ENCODE data around the gene MCM9.

The MCM9 gene

DNA sequence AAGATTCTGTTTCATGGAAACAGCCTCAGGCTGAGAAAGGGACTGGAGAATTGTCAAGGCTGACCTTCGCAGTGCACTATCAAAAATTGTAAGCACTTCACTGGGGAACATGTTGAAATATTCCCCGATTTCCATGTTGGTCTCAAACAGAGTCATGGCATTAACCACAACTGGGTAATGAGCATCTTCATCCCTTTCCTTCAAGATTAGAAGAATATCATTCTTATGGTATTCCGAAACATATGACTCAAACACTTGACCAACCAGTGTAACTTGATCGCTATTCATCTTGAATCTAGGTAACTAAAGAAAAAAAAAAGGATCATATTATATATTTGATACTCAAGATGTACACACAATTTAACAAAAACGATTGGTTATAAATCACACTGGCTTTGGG, 3.5 kb downstream of the MCM9 start:
- no peak for DNase-seq

DNA sequence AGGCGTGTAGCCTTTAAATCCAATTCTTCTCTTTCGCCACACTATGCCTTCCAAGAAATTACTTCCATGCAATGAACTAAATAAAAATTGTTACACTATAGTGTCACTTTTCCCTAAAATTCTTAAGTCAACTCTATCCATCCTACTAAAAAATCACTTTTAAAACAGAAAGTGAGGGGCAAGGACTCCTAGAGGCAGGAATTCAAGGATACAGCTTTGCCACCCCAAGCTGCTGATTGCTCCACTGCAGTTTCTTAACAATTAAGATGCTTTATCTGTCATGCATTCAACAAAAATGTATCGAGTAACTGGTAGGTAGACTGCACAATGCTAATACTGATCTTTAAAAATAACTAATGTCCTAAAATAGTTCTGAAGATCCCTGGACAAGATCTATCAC, 4.3 kb downstream of the MCM9 start:
- DNase-seq: no peak

DNA sequence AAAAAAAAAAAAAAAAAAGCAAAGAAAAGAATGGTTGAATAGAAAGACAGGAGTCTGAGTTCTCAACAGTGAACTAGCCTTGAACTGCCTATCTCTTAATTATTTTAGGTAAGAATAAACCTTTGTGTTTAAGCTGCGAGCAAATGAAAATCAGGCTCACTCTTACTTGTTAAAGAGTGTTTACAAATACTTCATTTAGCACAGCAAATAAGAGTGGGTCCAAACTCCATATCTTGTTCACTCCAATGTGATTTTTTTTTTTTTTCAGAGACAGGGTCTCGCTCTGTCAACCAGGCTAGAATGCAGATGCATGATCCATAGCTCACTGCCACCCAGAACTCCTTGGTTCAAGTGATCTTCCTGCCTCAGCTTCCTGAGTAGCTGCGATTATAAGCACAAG, 11.9 kb downstream of the MCM9 start:
- DNase-seq: no peak

DNA sequence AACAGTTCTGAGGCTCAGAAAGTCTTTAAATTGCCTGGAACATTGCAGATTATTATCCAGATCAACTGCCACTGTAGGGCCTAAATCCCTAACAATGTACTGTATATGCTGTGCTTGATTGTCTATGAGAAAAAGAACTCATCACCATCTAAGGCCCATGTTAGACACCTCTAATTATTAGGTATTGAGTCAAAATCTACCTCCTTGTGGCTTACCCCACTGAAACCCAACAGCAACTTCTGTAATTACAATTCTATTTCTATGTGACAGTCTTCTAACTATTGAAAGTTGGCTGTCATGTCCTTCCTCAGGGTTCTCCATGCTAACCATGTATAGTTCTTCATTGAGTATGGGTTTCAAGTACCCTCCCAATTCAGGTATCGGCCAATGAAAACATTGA, 13.9 kb downstream of the MCM9 start:
- no peak for DNase-seq

DNA sequence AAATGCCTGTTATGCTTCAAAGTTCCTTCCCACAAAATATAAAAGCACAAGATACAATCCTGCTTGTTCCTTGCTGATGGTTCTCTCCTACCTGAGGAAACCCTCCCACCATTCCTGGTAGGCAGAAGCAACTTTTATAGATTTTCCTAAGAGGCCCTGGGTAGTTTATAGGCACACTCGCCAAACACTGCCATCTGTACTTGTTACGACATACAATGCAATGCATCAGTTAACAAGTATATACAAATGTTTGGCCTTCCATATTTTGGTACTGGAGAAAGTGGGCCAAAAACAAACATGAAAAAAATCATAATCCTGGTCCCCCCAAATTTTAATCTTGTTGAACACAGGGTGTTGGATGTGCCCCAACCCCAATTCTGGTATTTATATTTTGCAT, 16.6 kb downstream of the MCM9 start:
- DNase-seq: no peak

DNA sequence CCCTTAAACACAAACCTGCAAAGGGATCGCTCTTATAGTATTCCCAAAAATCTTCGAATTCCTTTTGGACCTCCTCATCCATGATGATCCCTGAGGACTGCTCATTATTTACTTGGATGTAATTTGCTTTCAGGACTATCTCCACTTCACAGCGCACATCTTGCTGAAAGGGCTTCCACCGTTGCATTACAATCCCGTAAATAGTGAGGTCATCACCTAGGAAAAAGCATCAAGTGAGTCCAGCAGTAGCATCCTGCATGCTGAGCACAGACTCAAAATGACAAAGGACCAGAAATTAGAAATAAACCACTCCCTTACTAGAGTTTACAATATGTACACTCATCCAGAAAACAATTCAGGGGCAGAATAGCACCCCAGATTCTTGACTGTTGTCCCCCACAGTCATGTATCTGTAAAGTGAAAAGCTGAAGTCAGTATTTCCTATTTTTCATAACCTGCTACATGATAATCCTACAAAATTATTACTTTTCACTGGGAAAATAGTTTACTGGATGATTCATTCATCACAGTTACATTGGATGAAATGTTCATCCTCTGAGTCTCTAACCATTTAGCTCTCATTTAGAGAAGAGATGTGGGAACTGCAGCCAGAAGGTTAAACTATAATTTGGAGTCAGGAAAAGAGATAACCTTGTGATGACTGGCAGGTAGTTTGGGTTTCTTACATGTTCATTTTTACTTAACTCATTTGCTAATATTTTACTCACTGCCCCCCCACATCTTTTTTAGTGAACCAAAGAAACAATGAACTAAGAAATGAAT, 17.2 kb downstream of the MCM9 start:
- no peak for DNase-seq

DNA sequence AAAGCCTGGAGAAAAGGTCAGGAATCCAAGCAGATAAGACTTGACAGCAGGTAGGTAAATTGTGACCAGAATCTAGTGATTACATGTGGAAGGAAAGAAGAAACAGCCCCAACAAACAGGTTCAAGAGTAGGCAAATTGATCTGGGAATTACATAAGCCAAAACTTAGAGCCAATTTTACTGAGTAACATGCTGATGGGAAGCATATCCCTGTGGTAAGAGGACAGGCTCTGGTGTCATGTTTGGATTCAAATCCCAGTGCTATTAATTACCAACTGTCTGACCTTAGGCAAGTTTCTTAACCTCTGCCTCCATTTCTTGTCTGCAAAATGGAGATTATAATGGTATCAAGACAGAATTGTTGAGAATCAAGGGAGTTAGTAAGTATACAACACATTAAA, 20.4 kb downstream of the MCM9 start:
- no peak for DNase-seq

DNA sequence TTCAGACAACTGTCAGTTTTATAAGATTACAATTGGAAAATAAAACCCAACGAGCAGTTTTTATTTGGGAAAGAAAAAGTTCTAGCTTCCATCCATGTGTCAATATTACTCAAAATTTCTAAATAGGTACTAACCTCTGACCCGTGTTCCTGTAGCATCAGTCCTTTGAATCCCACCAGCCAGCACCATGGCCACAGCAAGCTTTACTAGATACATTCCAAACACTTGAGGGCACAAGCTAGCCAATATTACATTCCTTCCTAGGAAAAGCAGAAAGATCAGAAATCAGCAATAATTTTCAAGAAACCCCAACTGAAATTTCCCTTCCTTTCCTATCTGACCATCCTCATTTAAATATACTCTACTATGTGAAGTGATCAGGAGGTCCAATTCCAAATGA, 21.8 kb downstream of the MCM9 start:
- DNase-seq: no peak

DNA sequence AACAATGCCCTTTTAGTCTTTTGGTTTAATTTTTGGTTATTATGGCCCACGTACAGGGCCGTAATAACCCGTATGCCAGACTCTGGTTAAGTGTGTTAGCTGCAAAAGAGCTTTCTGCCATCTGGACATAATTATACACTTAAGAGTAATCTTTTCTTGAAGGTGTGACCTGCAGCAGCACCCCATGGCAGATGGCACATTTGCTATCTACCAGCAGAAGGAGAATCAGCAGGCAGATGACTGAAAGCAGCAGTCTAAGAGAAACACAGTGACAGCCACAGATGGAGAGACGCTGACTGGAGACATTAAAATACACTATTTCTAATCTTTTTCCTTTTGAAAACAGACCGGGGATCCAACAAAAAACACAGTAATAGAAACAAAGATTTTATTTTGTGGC, 22.3 kb downstream of the MCM9 start:
- peak; percentile 71 for DNase-seq

DNA sequence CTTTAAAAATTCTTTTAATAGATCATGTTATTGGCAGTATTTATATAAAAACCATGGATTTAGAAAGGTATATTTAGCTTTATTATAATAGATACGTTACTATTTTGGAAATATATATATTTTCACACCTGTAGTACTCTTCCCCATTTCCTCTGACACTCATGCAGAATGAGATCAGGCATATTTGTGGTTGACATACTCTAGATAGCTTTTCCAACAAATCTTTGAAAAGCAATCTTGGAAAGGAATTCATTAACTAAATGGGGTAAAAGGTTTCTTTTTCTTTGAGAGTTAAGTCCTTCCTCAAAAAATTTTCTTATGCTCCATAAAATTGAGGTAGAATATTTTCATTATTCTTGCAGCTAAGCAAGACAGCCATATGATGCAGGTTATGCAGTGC, 26.5 kb downstream of the MCM9 start:
- DNase-seq: no peak

DNA sequence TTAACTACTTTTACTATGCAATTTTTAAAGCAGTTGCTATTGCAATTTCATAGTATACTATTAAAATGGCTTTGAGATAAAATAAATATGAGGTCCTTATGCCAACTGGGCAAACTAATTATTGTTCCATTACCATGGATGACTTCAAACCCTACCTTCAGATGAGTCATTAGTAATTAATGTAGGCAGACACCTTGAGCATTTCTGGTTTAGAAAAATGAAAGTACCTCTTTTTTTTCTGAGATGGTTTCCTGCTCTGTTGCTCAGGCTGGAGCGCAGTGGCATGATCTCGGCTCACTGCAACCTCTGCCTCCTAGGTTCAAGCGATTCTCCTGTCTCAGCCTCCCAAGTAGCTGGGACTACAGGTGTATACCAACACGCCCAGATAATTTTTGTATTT, 29.1 kb downstream of the MCM9 start:
- no peak for DNase-seq

DNA sequence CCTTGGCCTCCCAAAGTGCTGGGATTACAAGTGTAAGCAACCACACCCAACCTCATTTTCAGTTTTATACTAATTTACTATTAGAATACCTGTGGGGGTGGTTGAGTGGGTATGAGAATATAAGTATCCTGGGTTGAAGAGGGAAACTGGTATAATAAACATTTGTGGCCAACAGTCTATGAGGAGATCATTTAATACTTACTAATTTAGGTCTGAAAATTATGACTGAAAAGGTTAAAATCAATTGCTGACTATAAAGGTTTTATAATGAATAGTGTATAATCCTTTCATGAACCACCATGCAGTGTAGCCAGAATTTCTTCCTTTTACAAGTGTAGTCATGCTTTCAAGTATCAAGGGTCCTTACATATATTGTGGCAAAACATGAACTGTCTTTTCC, 29.9 kb downstream of the MCM9 start:
- DNase-seq: no peak

DNA sequence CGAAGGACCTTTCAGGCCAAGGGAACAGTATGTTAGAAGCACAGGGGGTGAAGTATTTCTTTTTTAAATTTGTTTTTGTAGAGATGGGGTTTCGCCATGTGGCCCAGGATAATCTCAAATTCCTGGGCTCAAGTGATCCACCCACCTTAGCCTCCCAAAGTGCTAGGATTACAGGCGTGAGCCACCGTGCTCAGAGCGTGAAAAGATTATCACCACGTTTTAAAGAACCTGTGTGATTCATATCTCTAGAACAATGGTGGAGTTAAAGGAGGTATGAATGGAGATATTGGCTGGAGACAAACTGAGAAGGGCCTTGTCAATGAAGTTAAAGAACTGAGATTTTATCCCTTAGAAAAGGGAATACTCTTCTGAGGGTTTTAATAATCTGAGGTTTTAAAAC, 31.3 kb downstream of the MCM9 start:
- no peak for DNase-seq

DNA sequence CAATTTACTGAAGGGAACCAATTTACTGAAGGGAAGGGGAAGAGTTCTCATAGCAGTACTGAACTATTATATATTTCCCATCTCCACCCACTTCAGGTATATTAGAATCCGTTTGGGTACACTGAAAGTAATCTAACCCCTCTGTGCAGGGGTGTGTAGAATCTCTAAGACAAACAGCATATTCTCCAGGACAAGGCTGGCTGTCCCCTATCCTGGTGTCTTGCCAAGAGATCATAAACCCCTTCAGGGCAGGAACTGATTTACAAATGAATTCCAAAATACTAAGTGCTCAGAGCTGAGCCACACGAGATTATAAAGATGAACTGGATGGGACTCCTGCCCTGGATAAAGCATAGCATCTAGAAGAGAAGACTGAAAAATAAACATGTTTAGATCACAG, 31.8 kb downstream of the MCM9 start:
- DNase-seq: no peak

DNA sequence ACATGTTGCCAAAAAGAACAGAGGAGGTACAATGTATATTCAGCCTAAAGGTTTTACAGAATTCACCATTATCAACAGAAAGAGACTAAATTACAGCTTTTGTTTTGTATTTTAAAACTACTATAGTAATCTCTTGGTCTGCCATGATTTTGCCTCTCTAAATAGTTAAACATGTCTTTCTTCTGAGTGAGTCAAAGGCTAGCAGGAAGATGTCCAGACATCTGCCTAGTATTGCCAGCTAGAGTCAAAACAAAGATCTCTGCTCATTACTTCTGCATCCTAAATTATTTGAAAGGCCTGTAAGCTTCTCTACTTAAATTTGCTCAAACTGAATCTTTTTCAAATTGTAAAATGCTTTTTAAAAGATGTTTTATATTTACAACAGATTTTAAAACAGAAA, 32.2 kb downstream of the MCM9 start:
- DNase-seq: no peak

DNA sequence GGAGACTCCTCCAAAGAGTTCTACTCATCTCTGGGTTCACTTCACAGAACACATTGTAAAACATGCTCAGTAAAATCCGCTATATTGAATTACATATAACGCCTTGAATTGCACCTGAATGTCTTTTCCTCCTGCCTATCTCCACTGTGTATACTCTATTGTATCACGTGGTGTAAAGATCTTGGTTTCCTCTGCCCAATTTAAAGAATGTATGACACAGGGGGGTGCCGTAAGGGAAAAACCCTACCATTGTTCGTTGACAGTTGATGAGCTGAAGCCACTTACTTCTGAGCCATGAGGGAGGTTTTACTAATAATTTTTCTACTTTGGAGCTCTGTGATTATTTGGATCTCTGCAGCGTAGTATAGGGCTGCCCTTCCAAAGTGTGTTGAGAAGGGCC, 35.0 kb downstream of the MCM9 start:
- no peak for DNase-seq

DNA sequence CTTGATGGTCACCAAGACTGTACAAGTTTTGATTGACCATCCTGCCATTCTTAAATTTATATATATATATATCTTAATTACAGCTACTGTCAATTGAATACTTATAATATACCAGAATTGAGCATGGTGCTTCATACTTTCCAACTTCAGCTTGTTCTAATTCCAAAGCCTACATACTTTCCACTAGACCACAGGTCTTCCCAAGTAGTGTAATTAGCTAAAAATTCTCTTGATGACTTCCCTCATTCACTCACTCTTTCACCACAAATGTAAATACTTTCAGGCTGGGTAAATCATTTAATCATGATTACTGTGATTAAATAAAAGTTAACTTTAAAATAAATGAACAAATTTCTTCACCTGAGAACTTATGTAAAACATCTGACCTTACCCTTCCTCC, 37.6 kb downstream of the MCM9 start:
- DNase-seq: no peak

DNA sequence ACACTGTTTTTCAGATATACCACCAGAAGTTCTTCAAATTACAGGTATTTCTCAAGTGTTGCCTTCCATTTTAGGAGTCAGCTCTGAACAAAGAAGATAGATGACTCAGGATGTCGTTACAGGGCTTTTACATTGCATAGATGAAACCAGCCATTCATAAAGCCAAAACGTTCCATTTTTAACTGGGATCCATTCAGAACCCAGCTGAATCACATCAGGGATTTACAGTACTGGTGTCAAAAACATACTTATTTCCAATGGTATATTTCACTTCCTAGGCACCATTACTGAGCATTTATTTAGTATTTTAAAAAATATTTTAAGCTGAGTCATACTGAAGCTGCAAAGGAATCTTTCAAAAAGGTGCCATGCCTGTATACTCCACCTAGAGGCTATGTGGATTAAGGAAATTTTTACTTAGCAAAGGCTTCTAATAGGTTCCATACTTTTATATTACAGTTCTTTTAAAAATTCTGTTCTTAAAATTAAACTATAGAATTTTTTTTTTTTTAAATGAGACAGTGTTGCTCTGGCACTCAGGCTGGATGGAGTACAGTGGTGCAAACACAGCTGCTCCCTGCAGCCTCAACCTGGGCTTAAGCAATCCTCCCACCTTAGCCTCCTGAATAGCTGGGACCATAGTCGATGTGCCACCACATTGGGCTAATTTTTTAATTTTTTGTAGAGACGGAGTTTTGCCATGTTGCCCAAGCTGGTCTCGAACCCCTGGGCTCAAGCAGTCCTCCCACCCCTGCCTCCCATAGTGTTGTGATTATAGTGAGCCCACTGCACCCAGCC, 38.4 kb downstream of the MCM9 start:
- peak; percentile 26 for DNase-seq

DNA sequence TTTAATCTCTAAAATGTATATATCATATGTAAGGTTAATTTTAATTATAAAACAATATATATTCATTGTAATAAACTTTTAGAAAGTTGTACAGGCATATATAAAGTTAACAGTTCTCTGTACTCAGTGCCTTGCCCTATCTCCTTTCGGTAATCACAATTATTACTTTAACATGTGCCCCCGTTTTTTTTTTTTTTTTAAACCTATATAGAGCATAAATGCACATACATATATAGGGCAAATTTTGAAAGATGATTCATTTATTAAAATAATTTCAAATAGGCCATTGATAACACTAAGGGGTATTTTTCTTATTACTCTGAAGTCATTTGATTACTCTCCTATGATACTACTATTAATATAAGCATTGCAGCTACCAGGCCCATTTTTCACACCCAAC, 39.1 kb downstream of the MCM9 start:
- no peak for DNase-seq

DNA sequence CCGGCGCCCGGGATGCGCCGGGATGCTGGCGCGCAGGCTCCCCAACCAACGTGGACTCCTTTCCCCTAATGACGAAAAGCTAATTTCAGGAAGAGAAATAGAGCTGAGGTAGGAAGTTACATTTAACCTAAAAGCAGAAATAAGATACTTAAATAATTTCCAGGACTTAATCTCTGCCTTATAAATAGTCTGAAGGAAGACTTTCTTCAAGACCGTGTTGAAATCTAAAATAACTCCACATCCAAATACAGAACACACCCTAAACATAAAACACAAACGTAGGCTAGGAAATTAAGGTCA, 39.7 kb downstream of the MCM9 start:
- no peak for DNase-seq

DNA sequence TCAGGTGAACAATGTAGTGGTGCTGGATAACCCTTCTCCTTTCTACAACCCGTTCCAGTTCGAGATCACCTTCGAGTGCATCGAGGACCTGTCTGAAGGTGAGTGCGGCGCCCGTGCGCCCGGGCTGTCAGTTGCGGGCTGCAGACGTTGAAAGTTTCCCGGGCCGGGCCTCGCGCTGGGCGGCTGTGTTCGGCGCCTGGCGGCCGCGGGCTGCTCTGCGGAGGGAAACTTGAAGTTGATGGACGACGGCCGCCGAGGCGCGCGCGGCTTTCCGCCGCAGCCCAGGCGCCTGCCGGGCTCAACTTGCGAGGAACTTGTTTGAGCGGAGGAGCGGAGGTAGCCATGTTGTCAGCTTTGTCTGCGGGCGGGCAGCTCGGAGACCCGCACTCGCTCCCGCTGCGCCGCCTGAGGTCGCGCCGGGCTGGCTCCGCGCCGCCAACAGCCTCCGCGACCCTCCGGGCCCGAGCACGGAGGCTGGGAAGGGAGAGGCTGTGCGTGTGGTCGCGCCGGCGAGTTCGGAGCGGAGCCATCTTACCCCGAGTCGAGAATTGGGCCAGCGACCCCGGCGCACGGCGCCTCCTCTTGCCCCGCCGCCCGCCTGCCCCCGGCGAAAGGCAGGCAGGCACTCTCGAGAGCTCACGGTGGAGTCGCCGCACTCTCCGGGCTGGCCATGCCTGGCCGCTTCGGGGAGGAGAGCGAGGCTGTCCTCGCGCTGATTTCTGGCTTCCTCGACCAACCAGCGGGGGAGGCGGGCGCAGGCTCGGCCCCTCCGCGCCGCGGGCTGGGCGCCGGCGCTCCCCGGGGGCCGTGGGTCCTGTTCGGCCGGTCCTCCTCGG, 40.3 kb downstream of the MCM9 start:
- DNase-seq: no peak

DNA sequence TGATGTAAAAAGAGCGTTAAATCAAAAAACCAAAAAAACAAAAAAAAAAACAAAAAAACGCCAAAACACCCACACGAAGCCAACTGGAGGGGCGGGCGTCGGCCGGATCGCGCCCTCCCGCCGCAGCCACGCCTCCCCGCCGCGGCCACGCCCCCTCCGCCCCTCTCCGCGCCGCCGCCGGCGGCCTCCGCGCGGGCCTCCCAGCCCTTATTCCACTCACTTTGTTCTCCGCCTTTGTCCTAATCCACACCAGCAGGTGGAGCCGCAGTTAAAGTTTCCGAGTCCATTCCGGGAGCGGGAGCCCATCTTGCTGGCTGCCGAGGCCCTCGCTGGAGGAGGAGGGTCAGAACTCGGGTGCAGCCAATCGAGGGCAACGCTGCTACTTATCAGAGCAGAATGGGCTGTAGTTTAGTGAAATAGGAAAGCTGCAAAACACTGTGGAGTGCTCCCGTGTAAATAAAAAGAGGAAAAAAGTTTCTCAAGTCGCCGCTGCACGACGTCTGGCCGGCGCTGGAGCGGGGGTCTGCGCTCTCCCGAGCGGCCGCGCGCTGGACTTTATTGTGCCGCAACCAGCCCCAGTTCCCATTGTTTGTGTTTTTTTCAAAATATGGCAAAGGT, 41.0 kb downstream of the MCM9 start, which contains the start of gene ASF1A:
Gene ASF1A (plus strand): TSS at position 346 of the 618 bp plus-strand sequence. CDS start 262 bp downstream, at position 608.
- peak; percentile 88 for DNase-seq

DNA sequence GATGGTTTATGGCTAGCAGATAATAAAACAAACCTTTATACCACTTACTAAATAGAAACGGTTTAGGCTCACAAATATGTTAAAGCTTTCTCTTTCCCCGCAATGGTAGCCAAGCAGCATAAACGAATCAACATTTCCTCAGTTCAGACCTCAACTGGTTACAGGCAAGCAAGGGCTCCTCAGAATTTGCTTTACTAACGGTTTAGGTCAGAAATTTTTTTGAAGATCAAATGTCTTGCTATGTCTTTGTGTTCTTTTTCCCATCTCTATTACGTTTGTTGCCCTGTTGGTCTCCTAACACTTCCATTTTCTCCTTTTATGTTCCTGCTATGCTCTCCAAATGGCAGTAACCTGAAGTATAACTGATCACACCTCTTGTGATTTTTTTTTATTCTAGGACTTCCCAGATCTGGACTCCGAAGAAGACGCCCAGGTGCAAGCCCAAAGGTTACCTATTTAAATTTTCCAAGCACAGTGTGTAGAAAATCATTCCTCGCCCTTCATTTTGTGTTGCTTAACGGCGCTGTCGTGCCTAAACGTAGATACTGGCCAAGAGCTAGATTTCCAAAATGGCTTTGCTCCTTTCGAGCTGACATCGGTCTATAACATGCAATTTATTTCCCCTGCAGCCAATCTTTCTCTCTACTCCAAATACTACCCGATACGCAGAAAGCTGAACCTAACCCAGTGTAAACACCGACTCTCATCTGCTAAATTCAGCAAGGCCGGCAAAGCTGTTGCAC, 41.7 kb downstream of the MCM9 start:
- peak; percentile 68 for DNase-seq

Measured in NCI-H1694 (cell line).